Measurements from ENCODE around the gene TXNDC8.

Gene TXNDC8

DNA sequence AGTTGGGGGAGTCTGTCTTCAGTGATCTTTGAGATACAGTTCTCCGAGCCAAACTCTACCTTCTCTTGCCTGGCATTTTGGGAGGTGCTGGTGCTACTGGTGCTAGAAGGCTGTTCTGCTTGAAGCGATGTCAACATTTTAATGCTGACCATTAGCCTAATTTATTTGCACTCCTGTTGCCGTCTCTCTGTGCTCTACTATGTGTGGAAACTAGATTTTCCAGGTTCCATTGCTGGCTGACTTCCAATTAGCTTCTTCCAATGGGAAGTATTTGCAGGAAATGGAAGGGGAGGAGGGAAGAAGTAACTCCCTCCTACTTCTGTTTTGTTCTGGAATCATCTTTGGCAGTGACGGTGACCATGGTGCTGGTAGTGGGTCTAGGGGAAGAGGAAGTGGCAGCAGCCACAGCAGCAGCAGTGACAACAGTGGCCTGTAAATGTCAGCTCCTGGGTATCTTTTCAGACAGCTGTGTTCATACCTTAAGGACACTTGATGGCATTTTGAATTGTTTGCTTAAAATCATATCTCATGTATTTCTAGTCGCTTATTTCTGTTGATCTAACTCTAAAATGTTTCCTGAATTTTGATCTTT is 7.9 kb downstream of the TXNDC8 start:
- Histone ChIP-seq H3K27me3 (ENCODE audit: insufficient read depth, low read length, poor library complexity) (peaks cover 5% of the 10 kb centered on the region), H3K4me1 (ENCODE audit: insufficient read depth, low read length) (no peaks in the 10 kb centered on the region), H3K4me2 (ENCODE audit: insufficient read depth, low read length) (no peak overlapping the region), H3K9me3 (ENCODE audit: insufficient read depth, low read length, severe bottlenecking) (no peaks in the 10 kb centered on the region), H3K9ac (ENCODE audit: low read depth, low read length) (no peak overlapping the region), H3K4me3 (ENCODE audit: low read depth in 1 of 2, low read length in 2 of 2) (no peak overlapping the region), H2AFZ (ENCODE audit: low read depth, low read length) (no peak overlapping the region), H3K27ac (ENCODE audit: low read length) (no peak overlapping the region), H3K79me2 (ENCODE audit: insufficient read depth, low read length) (no peaks in the 10 kb centered on the region), H3K36me3 (ENCODE audit: insufficient read depth, low read length) (no peaks in the 10 kb centered on the region), H4K20me1 (ENCODE audit: insufficient read depth, low read length) (no peaks in the 10 kb centered on the region)
- TF ChIP-seq EZH2 (IDR thresholded peaks at IDR 0.05; ENCODE audit: borderline replicate concordance, low read depth, low read length, severe bottlenecking) = no peak
- TF ChIP-seq, protein P1, sequence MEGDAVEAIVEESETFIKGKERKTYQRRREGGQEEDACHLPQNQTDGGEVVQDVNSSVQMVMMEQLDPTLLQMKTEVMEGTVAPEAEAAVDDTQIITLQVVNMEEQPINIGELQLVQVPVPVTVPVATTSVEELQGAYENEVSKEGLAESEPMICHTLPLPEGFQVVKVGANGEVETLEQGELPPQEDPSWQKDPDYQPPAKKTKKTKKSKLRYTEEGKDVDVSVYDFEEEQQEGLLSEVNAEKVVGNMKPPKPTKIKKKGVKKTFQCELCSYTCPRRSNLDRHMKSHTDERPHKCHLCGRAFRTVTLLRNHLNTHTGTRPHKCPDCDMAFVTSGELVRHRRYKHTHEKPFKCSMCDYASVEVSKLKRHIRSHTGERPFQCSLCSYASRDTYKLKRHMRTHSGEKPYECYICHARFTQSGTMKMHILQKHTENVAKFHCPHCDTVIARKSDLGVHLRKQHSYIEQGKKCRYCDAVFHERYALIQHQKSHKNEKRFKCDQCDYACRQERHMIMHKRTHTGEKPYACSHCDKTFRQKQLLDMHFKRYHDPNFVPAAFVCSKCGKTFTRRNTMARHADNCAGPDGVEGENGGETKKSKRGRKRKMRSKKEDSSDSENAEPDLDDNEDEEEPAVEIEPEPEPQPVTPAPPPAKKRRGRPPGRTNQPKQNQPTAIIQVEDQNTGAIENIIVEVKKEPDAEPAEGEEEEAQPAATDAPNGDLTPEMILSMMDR (IDR thresholded peaks at IDR 0.05; ENCODE audit: borderline replicate concordance, extremely low read depth, low read length, poor library complexity, severe bottlenecking) = no peak
- no peak for ATAC-seq (ENCODE audit: insufficient read depth, low read depth)
- no peak for DNase-seq

DNA sequence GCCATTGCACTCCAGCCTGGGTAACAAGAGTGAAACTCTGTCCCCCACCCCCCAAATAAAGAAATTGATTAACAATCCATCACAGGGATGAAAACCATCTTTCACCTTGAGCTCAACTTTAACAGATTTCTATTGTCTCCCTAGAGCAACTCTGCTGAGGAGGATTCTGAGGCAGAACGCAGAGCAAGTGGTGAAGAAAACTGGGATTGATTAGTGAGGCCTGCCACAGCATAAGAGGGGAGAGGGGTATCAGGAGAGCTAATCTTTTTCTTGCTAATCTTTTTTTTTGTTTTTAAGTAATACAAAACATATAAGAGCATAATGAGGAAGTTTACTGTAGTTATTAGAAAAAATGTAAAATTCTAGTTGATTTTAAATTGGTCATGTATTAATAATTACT is 8.9 kb downstream of the TXNDC8 start:
- Histone ChIP-seq H3K27ac (ENCODE audit: low read length) (no peak overlapping the region), H3K4me3 (ENCODE audit: low read depth in 1 of 2, low read length in 2 of 2) (no peak overlapping the region), H3K4me2 (ENCODE audit: insufficient read depth, low read length) (no peak overlapping the region), H3K27me3 (ENCODE audit: insufficient read depth, low read length, poor library complexity) (peaks cover 5% of the 10 kb centered on the region), H2AFZ (ENCODE audit: low read depth, low read length) (no peak overlapping the region), H3K36me3 (ENCODE audit: insufficient read depth, low read length) (no peaks in the 10 kb centered on the region), H3K9me3 (ENCODE audit: insufficient read depth, low read length, severe bottlenecking) (no peaks in the 10 kb centered on the region), H4K20me1 (ENCODE audit: insufficient read depth, low read length) (no peaks in the 10 kb centered on the region), H3K79me2 (ENCODE audit: insufficient read depth, low read length) (no peaks in the 10 kb centered on the region), H3K4me1 (ENCODE audit: insufficient read depth, low read length) (no peaks in the 10 kb centered on the region), H3K9ac (ENCODE audit: low read depth, low read length) (no peak overlapping the region)
- TF ChIP-seq, protein P1 (IDR thresholded peaks at IDR 0.05; ENCODE audit: borderline replicate concordance, extremely low read depth, low read length, poor library complexity, severe bottlenecking) = no peak
- no peak for TF ChIP-seq EZH2 (IDR thresholded peaks at IDR 0.05; ENCODE audit: borderline replicate concordance, low read depth, low read length, severe bottlenecking)
- ATAC-seq (ENCODE audit: insufficient read depth, low read depth) = no peak
- DNase-seq = no peak

DNA sequence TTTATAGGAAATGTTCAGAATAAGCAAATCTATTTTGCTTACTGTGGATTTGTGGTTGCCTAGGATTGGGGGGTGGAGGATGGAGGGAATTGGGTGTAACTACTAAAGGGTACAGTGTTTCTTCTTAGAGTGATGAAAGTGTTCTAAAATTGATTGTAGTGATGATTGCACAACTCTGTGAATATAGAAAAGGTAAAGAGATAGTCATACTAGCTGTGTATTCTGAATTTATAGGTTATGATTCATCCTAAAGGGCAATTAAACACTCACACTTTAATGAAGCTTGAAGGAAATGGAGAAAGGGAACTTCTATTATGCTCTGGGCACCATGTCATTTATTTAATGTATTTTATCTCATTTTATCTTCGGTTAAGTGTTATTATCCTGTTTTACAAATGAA is 9.9 kb downstream of the TXNDC8 start:
- DNase-seq (no peak), ATAC-seq (ENCODE audit: insufficient read depth, low read depth) (no peak)
- Histone ChIP-seq H3K4me1 (ENCODE audit: insufficient read depth, low read length) (no peaks in the 10 kb centered on the region), H3K27me3 (ENCODE audit: insufficient read depth, low read length, poor library complexity) (no peaks in the 10 kb centered on the region), H3K9ac (ENCODE audit: low read depth, low read length) (no peak overlapping the region), H3K4me2 (ENCODE audit: insufficient read depth, low read length) (no peak overlapping the region), H3K36me3 (ENCODE audit: insufficient read depth, low read length) (no peaks in the 10 kb centered on the region), H3K79me2 (ENCODE audit: insufficient read depth, low read length) (no peaks in the 10 kb centered on the region), H3K9me3 (ENCODE audit: insufficient read depth, low read length, severe bottlenecking) (no peaks in the 10 kb centered on the region), H4K20me1 (ENCODE audit: insufficient read depth, low read length) (no peaks in the 10 kb centered on the region), H2AFZ (ENCODE audit: low read depth, low read length) (no peak overlapping the region), H3K4me3 (ENCODE audit: low read depth in 1 of 2, low read length in 2 of 2) (no peak overlapping the region), H3K27ac (ENCODE audit: low read length) (no peak overlapping the region)
- TF ChIP-seq, protein P1 (IDR thresholded peaks at IDR 0.05; ENCODE audit: borderline replicate concordance, extremely low read depth, low read length, poor library complexity, severe bottlenecking) = no peak
- no peak for TF ChIP-seq EZH2 (IDR thresholded peaks at IDR 0.05; ENCODE audit: borderline replicate concordance, low read depth, low read length, severe bottlenecking)
